ENCODE results near the gene COL16A1. TPM values are rescaled to one million over a fixed set of nuclear protein-coding genes. Genes with fewer than 3 reads are reported as not detected.

The COL16A1 gene
- 50.2 and 100 TPM in 2 replicates for total RNA-seq

DNA sequence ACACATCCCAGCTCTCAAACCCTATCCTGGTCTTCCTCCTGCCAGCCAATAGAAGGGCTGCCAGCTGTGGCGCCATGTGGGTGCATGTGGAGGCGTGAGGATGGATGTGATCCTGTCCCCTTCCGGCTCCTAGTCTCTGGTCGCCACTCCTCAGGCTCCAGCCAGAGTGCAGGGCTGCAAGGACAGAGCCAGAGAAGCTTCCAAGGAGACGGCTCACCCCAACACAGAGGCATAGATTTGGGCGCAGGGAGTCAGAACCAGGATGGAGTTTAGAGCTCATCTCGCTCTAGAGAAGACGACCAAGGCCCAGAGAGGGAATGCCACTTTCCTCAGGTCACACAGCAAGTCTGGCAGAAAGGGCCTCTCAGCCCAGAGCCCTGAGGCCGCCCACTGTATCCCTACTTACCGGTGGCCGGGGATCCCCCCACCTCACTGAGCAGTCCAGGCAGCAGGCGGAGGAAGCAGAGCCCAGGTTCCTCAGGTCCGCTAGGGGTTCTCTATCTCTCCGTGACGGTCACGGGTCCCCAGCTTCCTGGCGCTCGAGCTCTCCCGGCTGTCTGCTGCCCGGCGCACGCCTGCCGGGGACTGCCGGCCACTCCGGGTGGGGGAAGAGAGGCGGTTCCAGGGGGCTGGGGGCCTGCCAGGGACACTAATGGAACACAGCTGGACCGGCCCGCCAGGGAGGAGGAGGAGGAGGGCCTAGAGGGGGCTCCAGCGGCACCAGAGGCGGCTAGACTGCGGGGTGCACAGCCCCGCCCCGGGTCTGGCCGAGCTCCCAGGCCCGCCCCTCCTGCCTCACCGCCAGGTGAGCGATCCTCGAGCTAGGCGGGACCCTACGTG lies at the start of gene COL16A1:
TSS of gene COL16A1 (minus strand) at position 587 of the 840 bp plus-strand sequence. CDS start 1,824 bp downstream, outside the sequence.

DNA sequence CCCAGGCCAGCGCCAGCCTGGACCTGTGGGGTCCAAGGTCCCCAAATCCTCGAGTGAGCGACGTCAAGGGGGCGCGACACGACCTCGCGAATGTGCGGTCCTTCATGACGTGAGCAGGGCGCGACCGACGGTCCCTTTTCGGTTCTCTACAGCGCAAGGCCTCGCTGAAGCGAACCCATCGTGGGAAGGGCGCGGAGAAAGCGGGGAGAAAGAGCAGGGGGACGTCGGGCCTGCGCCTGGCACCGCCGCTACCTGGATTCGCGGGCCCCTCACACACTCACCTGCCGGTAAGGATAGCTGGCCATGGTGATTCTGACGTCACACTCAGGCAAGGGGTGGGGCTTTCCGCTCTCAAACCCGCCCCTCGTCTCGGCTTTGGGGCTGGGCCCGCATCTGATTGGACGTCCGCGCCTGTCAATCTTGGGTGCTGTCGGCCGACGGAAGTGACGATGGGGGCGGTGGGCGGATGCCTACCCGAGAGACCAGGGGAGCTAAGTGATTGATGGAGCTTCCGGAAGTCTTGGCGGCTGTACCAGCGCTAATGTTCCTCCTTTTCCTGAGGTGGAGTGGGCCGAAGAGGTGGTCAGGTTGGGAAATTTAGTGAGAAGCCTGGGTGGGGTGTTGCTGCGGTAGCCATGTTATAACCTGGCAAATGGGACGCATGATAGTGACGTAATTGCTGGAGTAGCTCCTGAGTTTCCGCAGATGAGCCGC lies 59.1 kb downstream of the COL16A1 start, which contains the start of gene PEF1:
TSS of gene PEF1 (minus strand) at position 317 of the 714 bp plus-strand sequence. CDS start at position 305, 12 bp downstream.

DNA sequence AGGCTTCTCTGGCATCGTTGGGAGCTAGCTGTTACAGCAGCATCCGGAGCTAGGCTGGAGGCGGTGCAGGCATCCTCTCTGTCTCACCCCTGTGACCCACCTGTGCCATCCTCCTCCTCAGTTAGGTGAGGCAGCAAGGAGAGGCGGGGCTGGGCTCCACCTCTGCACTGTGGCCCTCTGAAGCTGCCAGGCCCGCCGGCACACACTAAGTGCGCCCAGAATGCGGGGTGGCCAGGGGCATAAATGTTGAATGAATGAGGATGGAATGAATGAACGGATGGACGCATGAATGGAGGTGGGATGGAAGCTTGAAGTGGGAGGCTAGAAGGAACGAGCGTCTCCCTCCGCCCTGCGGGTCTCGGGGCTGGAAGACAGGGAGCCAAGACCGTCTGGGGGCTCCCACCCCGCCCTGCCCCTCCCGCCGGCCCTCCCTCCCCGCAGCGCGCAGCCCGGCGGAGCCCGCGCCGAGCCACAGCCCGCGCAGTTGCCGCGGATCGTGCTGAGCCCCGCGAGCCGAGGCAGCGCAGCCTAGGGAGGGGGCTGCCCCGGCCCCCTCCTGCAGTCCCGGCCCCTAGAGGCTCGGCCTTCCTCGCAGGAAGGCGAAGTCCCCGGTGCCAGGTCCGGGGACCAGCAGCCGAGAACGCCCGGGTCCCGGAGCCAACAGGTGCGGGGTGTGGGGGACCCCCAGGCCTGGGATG lies 86.5 kb downstream of the COL16A1 start, which contains the start of gene HCRTR1:
TSS of gene HCRTR1 (plus strand) at position 472 of the 698 bp plus-strand sequence. CDS start 1,504 bp downstream, outside the sequence.

Other genes starting within 250 kb of the COL16A1 start
- gene TINAGL1, start 127.5 kb downstream of the COL16A1 start, total RNA-seq = 24.0 and 28.0 TPM in 2 replicates
- not detected in 2 replicates for gene HCRTR1, start 86.3 kb downstream of the COL16A1 start, total RNA-seq
- gene PEF1, start 59.1 kb downstream of the COL16A1 start, total RNA-seq = 59.2 and 64.5 TPM in 2 replicates
- gene ADGRB2, start 60.3 kb upstream of the COL16A1 start, total RNA-seq = 2.5 and 3.9 TPM in 2 replicates
- gene SPOCD1, start 112.0 kb upstream of the COL16A1 start, total RNA-seq = 9.6 and 23.2 TPM in 2 replicates
- 278 and 307 TPM in 2 replicates for gene PTP4A2, start 234.4 kb upstream of the COL16A1 start, total RNA-seq

Measured in cardiac atrium fibroblast (primary cell).